ENCODE results near the gene RGMA. TPM values are rescaled to one million over a fixed set of nuclear protein-coding genes. Genes with fewer than 3 reads are reported as not detected.

The RGMA gene
- total and polyA plus RNA-seq, 2 of the 8 experiments (the other 6 are each of a cell fraction or from before 2014, with no cell fraction given), result 19.9 to 39.8 TPM

DNA sequence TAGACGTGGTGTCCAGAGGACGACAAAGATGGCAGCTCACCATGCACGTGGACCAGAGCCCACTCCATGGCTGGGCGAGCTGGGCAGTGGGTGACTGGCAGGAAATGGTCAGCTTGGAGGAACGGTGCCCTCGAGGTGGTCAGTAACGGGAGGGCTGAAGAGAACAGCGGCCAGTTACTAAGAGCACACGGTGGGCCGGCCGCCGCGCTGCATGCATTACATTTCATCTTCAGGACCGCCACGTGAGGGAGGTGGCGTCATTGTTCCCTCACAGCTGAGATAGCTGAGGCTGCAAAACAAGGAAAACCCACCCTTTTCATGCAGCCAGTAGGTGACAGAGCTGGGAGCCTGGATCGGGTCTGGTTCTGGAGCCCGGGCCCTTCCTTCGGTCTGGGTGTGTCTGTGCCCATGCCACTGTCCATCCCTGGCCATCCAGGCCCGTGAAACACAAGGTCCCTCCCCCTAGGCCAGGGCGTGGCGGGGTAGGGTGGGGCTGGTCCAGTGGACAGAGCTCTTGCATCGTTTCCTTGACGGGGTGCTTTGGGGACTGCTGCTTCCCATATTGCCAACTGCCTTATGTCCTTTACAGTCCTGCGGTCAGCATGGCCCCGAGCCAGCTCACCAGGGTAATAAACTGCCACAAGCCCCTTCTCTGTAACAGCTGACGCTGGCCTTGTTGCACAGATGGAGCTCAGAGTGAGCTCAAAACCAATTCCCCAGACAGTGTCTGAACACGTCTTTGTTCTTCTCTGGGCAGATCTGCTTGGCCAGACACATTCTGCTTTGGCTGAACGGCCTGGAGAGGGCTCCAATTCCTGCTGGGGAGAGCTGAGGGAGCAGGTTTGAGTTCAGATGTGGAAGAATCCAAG lies 51.8 kb downstream of the RGMA start:
- no peaks in the 10 kb centered on the region for H3K79me1 ChIP-seq (ENCODE audit: low read depth, low read length)
- WGBS, 2 experiments (ENCODE audit: extremely low coverage in 1 of 2, insufficient coverage in 1 of 2, insufficient read length in 1 of 2, insufficient replicate concordance in 2 of 2, low coverage in 1 of 2, low lambda C conversion rate in 2 of 2, missing lambda C conversion rate in 1 of 2), result 89% methylated on average over 29 of the region's 29 CpGs; no CpG with 5 or more reads in 1 of the 2 experiments
- no peak overlapping the region for H3K9ac ChIP-seq (replicated peaks in 1 of 4; ENCODE audit: extremely low read depth in 1 of 4, low read depth in 3 of 4, low read length in 3 of 4)
- H3K23me2 ChIP-seq (ENCODE audit: low read depth, low read length), result no peaks in the 10 kb centered on the region
- no peaks in the 10 kb centered on the region for H3K36me3 ChIP-seq (ENCODE audit: control insufficient read depth in 2 of 4, insufficient read depth in 4 of 4, low read length in 3 of 4)
- ChIA-PET CTCF (ENCODE audit: partially characterized antibody) (interaction anchor here (0.6 to 4.9 kb wide), 23 partner anchors 8 to 1083 kb away, joined by 3 to 58 read pairs (median 4); partner anchors contain the start of gene RGMA), POLR2A (ENCODE audit: partially characterized antibody) (interaction anchor here (0.9 to 1.1 kb wide), 2 partner anchors 33 to 35 kb away, joined by 3 read pairs; no protein-coding TSS in a partner anchor)
- no peaks in the 10 kb centered on the region for H4K20me1 ChIP-seq (replicated peaks in 1 of 2; ENCODE audit: control insufficient read depth in 1 of 2, insufficient read depth in 2 of 2, low read length in 2 of 2)
- no peaks in the 10 kb centered on the region; a peak in 1 of 7 replicates for H3K4me1 ChIP-seq (replicated peaks in 1 of 4; ENCODE audit: control insufficient read depth in 3 of 4, insufficient read depth in 4 of 4, low read length in 3 of 4)
- DNase-seq (ENCODE audit: low read depth in 1 of 2, low spot score in 2 of 2), result no peak
- H3K23ac ChIP-seq (ENCODE audit: insufficient read length), result no peak overlapping the region
- H2BK5ac ChIP-seq (ENCODE audit: low read depth, low read length), result peak overlapping the region; percentile 44; the same call in 1 of the 2 replicates
- H3K4me2 ChIP-seq (ENCODE audit: insufficient read depth in 1 of 2, low read depth in 2 of 2, low read length in 2 of 2), result no peak overlapping the region
- H3K14ac ChIP-seq (ENCODE audit: insufficient read length), result no peak overlapping the region
- H4K8ac ChIP-seq (ENCODE audit: extremely low read depth, insufficient read depth, low read length), result no peak overlapping the region
- H3K4ac ChIP-seq (replicated peaks; ENCODE audit: insufficient read length, low read depth, low read length), result no peak overlapping the region
- no peak overlapping the region for H3K56ac ChIP-seq (replicated peaks; ENCODE audit: insufficient read length, low read depth, low read length)
- H3K9me3 ChIP-seq (ENCODE audit: insufficient read depth in 2 of 2, low read depth in 1 of 2, low read length in 1 of 2), result no peaks in the 10 kb centered on the region
- H2BK12ac ChIP-seq (ENCODE audit: low read depth, low read length), result peak overlapping the region; percentile 46; the same call in 1 of the 2 replicates
- H2BK15ac ChIP-seq (ENCODE audit: low read length), result peak overlapping the region; percentile 99; the same call in 1 of the 2 replicates
- no peak overlapping the region for H4K5ac ChIP-seq (ENCODE audit: insufficient read length, low read depth, low read length)
- no peak overlapping the region for H2AK5ac ChIP-seq (ENCODE audit: low read depth, low read length)
- H3K4me3 ChIP-seq (ENCODE audit: extremely low read depth in 1 of 4, insufficient read depth in 2 of 4, low read depth in 3 of 4, low read length in 4 of 4), result no peak overlapping the region
- no peak overlapping the region for H2AFZ ChIP-seq (ENCODE audit: low read length)
- no peak overlapping the region for H3K18ac ChIP-seq (ENCODE audit: extremely low read depth, low read length)
- TF ChIP-seq, protein P1, sequence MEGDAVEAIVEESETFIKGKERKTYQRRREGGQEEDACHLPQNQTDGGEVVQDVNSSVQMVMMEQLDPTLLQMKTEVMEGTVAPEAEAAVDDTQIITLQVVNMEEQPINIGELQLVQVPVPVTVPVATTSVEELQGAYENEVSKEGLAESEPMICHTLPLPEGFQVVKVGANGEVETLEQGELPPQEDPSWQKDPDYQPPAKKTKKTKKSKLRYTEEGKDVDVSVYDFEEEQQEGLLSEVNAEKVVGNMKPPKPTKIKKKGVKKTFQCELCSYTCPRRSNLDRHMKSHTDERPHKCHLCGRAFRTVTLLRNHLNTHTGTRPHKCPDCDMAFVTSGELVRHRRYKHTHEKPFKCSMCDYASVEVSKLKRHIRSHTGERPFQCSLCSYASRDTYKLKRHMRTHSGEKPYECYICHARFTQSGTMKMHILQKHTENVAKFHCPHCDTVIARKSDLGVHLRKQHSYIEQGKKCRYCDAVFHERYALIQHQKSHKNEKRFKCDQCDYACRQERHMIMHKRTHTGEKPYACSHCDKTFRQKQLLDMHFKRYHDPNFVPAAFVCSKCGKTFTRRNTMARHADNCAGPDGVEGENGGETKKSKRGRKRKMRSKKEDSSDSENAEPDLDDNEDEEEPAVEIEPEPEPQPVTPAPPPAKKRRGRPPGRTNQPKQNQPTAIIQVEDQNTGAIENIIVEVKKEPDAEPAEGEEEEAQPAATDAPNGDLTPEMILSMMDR (IDR thresholded peaks at IDR 0.05; ENCODE audit: control extremely low read depth in 1 of 3, insufficient read depth in 1 of 3, low read depth in 1 of 3, low read length in 3 of 3), result peak in 1 of 3 experiments; percentile 12; a peak in 1 of 4 replicates
- TF ChIP-seq RAD21 (IDR thresholded peaks at IDR 0.05 in 1 of 2, conservative IDR thresholded peaks at IDR 0.05 in 1 of 2; ENCODE audit: low read depth in 2 of 2, low read length in 2 of 2), result peak; percentile 25 to 39; a peak in 2 of 4 replicates
- no peak for TF ChIP-seq SIX5 (IDR thresholded peaks at IDR 0.05; ENCODE audit: low read depth, low read length)
- TF ChIP-seq, protein P2, sequence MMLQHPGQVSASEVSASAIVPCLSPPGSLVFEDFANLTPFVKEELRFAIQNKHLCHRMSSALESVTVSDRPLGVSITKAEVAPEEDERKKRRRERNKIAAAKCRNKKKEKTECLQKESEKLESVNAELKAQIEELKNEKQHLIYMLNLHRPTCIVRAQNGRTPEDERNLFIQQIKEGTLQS (IDR thresholded peaks at IDR 0.05; ENCODE audit: insufficient read depth, low read depth, low read length), result no peak
- peak overlapping the region; percentile 76 for H4K91ac ChIP-seq (replicated peaks; ENCODE audit: insufficient read length, low read length)
- no peak overlapping the region for H3K27ac ChIP-seq (ENCODE audit: low read depth, low read length)
- H3K27me3 ChIP-seq (replicated peaks in 1 of 4; ENCODE audit: control insufficient read depth in 3 of 4, extremely low read depth in 1 of 4, insufficient read depth in 3 of 4, low read length in 3 of 4), result peaks cover 0 to 2% (median 0%) of the 10 kb centered on the region in 4 experiments; a peak in 1 of 7 replicates
- H2BK120ac ChIP-seq (replicated peaks; ENCODE audit: low read depth, low read length), result no peak overlapping the region
- no peaks in the 10 kb centered on the region for H3K79me2 ChIP-seq (ENCODE audit: control insufficient read depth in 1 of 2, insufficient read depth in 2 of 2, low read length in 2 of 2)
- no peak for FAIRE-seq
- H2BK20ac ChIP-seq (ENCODE audit: low read length), result no peak overlapping the region

Measured in H1 (cell line).